SK-N-MC (cell line): ENCODE measurements around the gene LMTK3.

Experiments used
- DNase-seq: peaks from one replicate; pipeline ENCODE4 v3.0.0-alpha.2; 2011; ENCODE audit warnings: low read depth, low spot score
- H3K27ac ChIP-seq: fragments of 200-600 bp; sonication (generic); 2 replicates; pipeline ENCODE4 v1.5.1; 2016; ENCODE audit warnings: mixed run types
- H3K36me3 ChIP-seq: fragments of 200-600 bp; sonication (generic); 2 replicates; pipeline ENCODE4 v1.6.1; 2017; ENCODE audit warnings: antibody characterized with exemption, low read length, mixed read lengths; ENCODE audit not compliant: insufficient read depth
- H3K4me3 ChIP-seq: fragments of 200-600 bp; sonication (generic); 2 replicates; pipeline ENCODE4 v1.5.1; 2016
- H3K9ac ChIP-seq: fragments of 200-600 bp; sonication (generic); 2 replicates; pipeline ENCODE4 v1.8.0; 2017; ENCODE audit warnings: mixed run types, mixed read lengths; ENCODE audit not compliant: insufficient read length
- H3K9me3 ChIP-seq: fragments of 200-600 bp; sonication (generic); 2 replicates; pipeline ENCODE4 v1.6.1; 2017; ENCODE audit warnings: low read depth, mild to moderate bottlenecking, antibody characterized with exemption, low read length, moderate library complexity, mixed read lengths
- EZH2 ChIP-seq: fragments of 200-600 bp; sonication (generic); IDR thresholded peaks from one replicate; pipeline ENCODE4 v1.6.1; 2017; ENCODE audit warnings: antibody characterized with exemption
- FOXP2 ChIP-seq: optimal IDR thresholded peaks from 2 replicates; pipeline ENCODE3; 2011; ENCODE audit warnings: mild to moderate bottlenecking, moderate library complexity; ENCODE audit not compliant: insufficient read depth; ENCODE audit errors: extremely low read length, control extremely low read depth
- POLR2AphosphoS5 ChIP-seq: IDR thresholded peaks from 2 replicates; pipeline ENCODE4 v1.6.1; 2012; ENCODE audit warnings: mild to moderate bottlenecking, low read depth, low read length, borderline replicate concordance

The LMTK3 gene

DNA sequence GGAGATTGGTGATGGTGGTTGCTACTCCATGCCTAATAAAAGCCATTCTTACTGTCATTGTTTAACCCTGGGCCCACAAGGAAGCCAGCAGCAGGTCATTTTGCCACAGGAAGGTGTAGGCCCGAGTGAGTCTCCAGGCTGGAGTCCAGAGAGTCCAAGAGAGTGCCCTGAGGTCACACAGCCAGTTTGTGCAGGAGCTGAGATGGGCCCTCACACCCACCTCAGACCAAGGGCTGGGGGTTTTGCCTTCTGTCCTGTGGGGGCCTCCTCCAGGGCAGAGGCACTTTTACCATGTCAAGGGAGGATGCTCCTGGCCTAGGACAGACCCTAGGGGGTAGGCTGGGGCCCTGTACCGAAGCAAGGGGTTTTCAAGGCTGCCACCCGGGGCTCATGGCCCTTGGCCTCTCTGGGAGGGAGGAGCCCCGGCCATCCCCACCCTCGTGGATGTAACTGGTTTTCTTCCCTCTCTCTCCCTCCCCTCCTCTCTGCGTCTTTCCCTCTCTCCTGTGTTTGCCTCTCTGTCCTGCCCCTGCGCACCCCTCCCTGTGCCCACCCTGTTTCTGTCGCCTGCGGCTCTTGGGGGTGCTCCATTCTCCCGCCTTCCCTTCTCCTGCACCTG lies 34.5 kb downstream of the LMTK3 start:
- no peak overlapping the region for H3K4me3 ChIP-seq
- no peaks in the 10 kb centered on the region for H3K9me3 ChIP-seq
- peaks cover 55% of the 10 kb centered on the region for H3K36me3 ChIP-seq
- no peak for DNase-seq
- H3K9ac ChIP-seq: no peak overlapping the region
- no peak overlapping the region for H3K27ac ChIP-seq
- TF ChIP-seq FOXP2 (no peak), EZH2 (no peak), POLR2AphosphoS5 (no peak)

DNA sequence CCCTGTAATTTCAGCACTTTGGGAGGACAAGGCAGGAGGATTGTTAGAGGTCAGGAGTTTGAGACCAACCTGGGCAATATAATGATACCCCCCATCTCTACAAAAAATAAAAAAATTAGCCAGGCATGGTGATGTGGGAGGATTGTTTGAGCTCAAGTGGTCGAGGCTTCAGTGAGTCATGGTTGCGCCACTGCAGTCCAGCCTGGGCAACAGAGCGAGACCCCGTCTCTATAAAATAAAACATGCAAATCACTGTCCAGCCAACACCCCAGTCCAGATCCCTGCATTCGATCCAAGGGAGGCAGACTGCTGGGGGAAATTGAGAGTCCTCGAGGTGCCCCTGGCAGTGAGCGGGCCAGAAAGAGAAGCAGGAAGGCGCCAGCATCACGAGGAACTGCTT lies 35.5 kb downstream of the LMTK3 start:
- Histone ChIP-seq H3K9me3 (no peaks in the 10 kb centered on the region), H3K4me3 (no peak overlapping the region), H3K36me3 (peaks cover 65% of the 10 kb centered on the region), H3K27ac (no peak overlapping the region), H3K9ac (no peak overlapping the region)
- no peak for DNase-seq
- no peak for TF ChIP-seq EZH2
- no peak for TF ChIP-seq FOXP2
- TF ChIP-seq POLR2AphosphoS5: no peak

DNA sequence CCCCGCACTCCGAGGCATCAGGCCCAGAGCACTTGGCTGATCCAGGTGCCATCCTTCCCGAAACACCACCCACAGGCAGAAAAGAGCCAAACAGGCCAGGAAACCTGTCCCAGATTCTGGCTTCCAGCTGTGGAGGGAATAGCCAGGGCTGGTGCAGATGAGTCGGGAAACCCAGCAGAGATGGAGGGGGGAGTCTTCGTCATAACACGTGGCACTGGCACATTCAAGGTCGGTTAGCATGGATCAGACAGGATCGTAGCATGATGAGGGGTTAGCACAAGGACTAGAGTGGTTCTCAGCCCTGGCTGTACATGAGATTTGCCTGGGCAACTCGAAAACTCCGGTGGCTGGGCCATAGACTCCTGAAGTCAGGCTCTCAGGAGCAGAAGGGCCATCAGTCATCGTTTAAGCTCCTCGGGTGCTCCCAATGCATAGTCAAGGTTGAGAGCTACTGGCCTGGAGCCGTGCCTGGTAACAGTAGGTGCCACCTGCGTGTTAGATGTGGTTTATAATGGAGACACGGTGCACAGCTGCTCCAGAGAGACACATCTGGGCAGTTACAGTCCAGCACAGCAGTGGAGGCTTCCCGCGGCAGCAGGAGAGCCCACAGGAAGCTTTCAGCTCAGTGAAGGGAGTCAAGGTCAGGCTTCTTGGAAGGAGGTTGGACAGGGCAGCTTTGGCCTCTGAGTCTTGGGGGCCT lies 36.1 kb downstream of the LMTK3 start:
- H3K9me3 ChIP-seq: no peaks in the 10 kb centered on the region
- H3K36me3 ChIP-seq: peaks cover 72% of the 10 kb centered on the region
- TF ChIP-seq FOXP2 (no peak), EZH2 (no peak), POLR2AphosphoS5 (no peak)
- no peak overlapping the region for H3K4me3 ChIP-seq
- no peak overlapping the region for H3K27ac ChIP-seq
- DNase-seq: no peak
- H3K9ac ChIP-seq: no peak overlapping the region

DNA sequence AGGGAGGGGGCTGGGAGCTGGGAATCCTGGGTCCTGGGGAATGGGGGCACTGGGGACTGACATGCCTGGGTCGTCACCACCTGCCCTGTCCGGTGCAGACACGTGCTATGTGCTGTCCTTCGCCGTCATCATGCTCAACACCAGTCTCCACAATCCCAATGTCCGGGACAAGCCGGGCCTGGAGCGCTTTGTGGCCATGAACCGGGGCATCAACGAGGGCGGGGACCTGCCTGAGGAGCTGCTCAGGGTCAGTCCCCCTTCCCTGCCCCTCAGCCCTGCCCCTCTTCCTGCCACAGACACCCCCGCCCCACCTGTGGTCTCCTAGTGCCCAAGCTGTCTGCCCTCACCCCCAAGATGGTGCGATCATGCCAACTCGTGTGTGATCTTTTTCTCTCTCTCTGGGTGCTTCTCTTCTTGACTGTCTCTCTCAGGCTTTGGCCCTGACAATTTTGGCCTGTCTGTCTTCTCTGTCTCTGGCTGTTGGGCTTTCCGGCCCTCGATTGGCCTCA lies 37.5 kb downstream of the LMTK3 start:
- no peak overlapping the region for H3K27ac ChIP-seq
- no peak overlapping the region for H3K9ac ChIP-seq
- H3K9me3 ChIP-seq: no peaks in the 10 kb centered on the region
- H3K36me3 ChIP-seq: peaks cover 73% of the 10 kb centered on the region
- no peak overlapping the region for H3K4me3 ChIP-seq
- TF ChIP-seq EZH2 (no peak), POLR2AphosphoS5 (no peak), FOXP2 (no peak)
- no peak for DNase-seq

DNA sequence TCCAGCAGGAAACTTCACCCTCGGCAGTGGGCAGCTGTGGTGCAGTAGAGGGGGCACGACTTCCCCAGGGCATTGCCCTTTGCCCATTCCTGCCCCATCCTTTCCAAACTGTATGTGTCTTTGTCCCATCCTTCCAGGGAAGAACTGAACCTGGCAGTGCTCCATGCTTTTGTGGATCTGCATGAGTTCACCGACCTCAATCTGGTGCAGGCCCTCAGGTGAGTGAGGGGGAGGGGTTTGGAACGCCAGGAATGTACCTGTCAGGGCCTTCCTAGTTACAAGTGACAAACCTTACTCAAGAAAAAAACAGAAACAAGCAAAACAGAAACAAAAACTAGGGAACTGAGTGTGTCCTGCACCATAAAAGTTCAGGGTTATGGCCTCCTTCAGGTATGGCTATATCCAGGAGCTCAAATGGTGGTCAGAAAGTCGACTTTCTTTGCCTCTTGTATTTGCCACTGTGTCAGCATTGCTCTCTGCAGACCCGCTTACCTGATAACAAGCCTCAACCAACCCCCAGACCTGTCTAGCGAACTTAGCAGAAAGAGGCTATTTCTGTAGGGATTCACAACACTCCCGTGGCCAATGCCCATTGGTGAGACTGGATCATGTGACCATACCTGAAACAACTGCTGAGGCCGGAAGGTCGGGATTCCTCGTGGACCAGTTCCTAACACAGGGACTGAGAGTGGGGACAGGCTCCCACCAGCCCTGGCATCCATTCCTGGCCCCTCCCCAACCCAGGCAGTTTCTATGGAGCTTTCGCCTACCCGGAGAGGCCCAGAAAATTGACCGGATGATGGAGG lies 38.3 kb downstream of the LMTK3 start:
- TF ChIP-seq FOXP2 (no peak), POLR2AphosphoS5 (no peak), EZH2 (no peak)
- no peaks in the 10 kb centered on the region for H3K9me3 ChIP-seq
- H3K9ac ChIP-seq: no peak overlapping the region
- H3K4me3 ChIP-seq: no peak overlapping the region
- H3K27ac ChIP-seq: no peak overlapping the region
- H3K36me3 ChIP-seq: peaks cover 69% of the 10 kb centered on the region
- no peak for DNase-seq

DNA sequence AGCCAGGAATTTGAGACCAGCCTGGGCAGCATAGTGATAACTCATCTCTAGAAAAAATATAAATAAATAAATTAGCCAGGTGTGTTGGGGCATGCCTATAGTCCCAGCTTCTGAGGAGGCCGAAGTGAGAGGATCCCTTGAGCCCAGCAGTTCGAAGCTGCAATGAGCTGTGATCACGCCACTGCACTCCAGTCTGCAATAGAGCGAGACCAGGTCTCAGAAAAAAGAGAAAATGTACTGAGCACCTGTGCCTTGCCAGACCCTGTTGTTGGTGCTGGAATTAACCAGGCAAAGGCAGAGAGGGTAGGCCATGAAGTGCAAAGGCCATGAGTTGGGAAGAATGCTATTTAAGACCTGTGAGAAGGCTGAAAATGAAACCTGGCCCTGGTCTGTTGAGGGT lies 39.8 kb downstream of the LMTK3 start:
- Histone ChIP-seq H3K36me3 (peaks cover 61% of the 10 kb centered on the region), H3K9me3 (no peaks in the 10 kb centered on the region), H3K27ac (no peak overlapping the region), H3K9ac (no peak overlapping the region), H3K4me3 (no peak overlapping the region)
- no peak for DNase-seq
- TF ChIP-seq FOXP2 (no peak), POLR2AphosphoS5 (no peak), EZH2 (no peak)

DNA sequence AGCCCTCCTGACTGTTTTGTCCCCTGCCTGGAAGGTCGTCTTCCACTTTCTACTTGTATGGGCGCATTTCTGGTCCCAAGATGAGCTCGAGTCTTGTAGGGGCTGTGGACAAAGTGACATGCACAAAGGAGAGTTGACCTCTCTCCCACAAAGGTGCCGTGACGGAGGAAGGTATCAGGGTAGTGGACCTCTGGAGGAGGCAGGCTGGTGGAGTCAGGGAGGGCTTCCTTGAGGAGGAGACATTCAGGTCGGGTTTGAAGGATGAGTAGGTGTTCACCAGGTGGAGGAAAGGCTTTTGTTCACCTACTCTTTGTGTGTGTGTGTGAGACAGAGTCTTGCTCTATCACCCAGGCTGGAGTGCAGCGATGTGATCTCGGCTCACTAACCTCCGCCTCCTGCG lies 40.8 kb downstream of the LMTK3 start:
- TF ChIP-seq EZH2 (no peak), POLR2AphosphoS5 (no peak), FOXP2 (no peak)
- H3K27ac ChIP-seq: no peak overlapping the region
- H3K9ac ChIP-seq: no peak overlapping the region
- H3K9me3 ChIP-seq: no peaks in the 10 kb centered on the region
- H3K4me3 ChIP-seq: no peak overlapping the region
- DNase-seq: no peak
- H3K36me3 ChIP-seq: peaks cover 57% of the 10 kb centered on the region
